Endothelial cell of umbilical vein (primary cell): Measurements from ENCODE around the gene C3orf80.

ENCODE experiments used
- EZH2 ChIP-seq: IDR thresholded peaks from 2 replicates; pipeline ENCODE4 v1.6.1; 2012; ENCODE audit warnings: borderline replicate concordance, low read depth, mild to moderate bottlenecking, moderate library complexity, low read length, inconsistent platforms; ENCODE audit not compliant: severe bottlenecking
- POLR2A ChIP-seq: IDR thresholded peaks from 2 replicates; pipeline ENCODE4 v1.6.1; 2012; ENCODE audit warnings: low read depth, mild to moderate bottlenecking, control low read depth, low read length
- TF ChIP-seq, protein P1 (sequence below), 2 donors: IDR thresholded peaks; 1 replicate in 1 of 2; 2 replicates in 1 of 2; pipeline ENCODE4 v1.5.1; 2011; ENCODE audit warnings: low read length in 2 of 2, mild to moderate bottlenecking in 2 of 2, moderate library complexity in 2 of 2, control low read depth in 1 of 2, inconsistent platforms in 1 of 2, low read depth in 1 of 2; ENCODE audit not compliant: insufficient read depth in 1 of 2; ENCODE audit errors: extremely low read depth in 1 of 2
- TF ChIP-seq, protein P2 (sequence below): IDR thresholded peaks from 2 replicates; pipeline ENCODE4 v1.6.1; 2011; ENCODE audit not compliant: insufficient read depth, insufficient read length

DNA sequence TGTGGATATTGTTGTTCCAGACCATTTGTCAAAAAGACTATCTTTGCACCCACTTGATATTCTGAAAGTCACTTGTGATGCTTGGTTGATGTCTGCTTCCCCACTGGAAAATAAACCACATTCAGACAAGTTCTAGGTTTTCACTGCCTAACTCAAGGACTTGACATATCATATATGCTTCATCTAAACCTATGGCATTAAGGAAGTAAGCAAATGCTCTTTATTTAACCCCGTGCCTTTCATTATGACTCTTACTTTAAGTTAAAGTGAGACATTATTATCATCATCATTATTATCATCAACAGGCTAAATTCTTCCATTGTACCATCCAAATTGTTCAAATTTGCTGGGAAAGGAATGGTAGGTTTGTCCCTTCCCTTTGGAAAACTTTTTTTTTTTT is 30.8 kb upstream of the C3orf80 start:
- no peak for TF ChIP-seq EZH2
- TF ChIP-seq, protein P1, sequence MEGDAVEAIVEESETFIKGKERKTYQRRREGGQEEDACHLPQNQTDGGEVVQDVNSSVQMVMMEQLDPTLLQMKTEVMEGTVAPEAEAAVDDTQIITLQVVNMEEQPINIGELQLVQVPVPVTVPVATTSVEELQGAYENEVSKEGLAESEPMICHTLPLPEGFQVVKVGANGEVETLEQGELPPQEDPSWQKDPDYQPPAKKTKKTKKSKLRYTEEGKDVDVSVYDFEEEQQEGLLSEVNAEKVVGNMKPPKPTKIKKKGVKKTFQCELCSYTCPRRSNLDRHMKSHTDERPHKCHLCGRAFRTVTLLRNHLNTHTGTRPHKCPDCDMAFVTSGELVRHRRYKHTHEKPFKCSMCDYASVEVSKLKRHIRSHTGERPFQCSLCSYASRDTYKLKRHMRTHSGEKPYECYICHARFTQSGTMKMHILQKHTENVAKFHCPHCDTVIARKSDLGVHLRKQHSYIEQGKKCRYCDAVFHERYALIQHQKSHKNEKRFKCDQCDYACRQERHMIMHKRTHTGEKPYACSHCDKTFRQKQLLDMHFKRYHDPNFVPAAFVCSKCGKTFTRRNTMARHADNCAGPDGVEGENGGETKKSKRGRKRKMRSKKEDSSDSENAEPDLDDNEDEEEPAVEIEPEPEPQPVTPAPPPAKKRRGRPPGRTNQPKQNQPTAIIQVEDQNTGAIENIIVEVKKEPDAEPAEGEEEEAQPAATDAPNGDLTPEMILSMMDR (IDR thresholded peaks at IDR 0.05; ENCODE audit: extremely low read depth in 1 of 2, insufficient read depth in 1 of 2, low read depth in 1 of 2, low read length in 2 of 2) = no peak
- TF ChIP-seq POLR2A = no peak
- TF ChIP-seq, protein P2, sequence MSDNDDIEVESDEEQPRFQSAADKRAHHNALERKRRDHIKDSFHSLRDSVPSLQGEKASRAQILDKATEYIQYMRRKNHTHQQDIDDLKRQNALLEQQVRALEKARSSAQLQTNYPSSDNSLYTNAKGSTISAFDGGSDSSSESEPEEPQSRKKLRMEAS = no peak
